Measurements from ENCODE around the gene DNAH10. TPM values are rescaled to one million over a fixed set of nuclear protein-coding genes. Genes with fewer than 3 reads are reported as not detected.

Gene DNAH10
- total RNA-seq, 1 donor from 2014 or later: not detected

DNA sequence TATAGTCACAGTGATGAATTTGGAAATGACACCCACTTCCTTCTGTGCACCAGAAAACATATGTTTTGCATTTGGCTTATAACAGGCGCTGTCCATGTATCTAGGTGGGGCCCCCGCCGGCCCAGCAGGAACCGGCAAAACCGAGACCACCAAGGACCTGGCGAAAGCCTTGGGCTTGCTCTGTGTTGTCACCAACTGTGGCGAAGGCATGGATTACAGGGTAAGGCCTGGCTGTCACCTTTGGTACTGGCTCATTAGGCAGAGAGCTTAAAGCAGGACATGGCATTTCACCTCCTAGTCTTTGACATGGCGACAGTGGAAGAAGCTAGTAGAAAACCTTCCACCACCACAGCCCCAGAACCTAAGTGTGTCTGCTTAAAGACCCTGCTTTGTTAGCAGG lies 85.8 kb downstream of the DNAH10 start:
- Histone ChIP-seq H3K27me3 (ENCODE audit: low read depth) (peaks cover 31% of the 10 kb centered on the region), H3K36me3 (no peaks in the 10 kb centered on the region), H3K4me1 (no peaks in the 10 kb centered on the region), H3K27ac (replicated peaks) (no peak overlapping the region), H3K4me3 (no peak overlapping the region), H3K9me3 (replicated peaks) (no peaks in the 10 kb centered on the region)
- intact Hi-C loops (cut with micrococcal nuclease): no loop called here
- no peak for DNase-seq
- TF ChIP-seq, protein P1, sequence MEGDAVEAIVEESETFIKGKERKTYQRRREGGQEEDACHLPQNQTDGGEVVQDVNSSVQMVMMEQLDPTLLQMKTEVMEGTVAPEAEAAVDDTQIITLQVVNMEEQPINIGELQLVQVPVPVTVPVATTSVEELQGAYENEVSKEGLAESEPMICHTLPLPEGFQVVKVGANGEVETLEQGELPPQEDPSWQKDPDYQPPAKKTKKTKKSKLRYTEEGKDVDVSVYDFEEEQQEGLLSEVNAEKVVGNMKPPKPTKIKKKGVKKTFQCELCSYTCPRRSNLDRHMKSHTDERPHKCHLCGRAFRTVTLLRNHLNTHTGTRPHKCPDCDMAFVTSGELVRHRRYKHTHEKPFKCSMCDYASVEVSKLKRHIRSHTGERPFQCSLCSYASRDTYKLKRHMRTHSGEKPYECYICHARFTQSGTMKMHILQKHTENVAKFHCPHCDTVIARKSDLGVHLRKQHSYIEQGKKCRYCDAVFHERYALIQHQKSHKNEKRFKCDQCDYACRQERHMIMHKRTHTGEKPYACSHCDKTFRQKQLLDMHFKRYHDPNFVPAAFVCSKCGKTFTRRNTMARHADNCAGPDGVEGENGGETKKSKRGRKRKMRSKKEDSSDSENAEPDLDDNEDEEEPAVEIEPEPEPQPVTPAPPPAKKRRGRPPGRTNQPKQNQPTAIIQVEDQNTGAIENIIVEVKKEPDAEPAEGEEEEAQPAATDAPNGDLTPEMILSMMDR (IDR thresholded peaks at IDR 0.05; ENCODE audit: borderline replicate concordance): no peak

DNA sequence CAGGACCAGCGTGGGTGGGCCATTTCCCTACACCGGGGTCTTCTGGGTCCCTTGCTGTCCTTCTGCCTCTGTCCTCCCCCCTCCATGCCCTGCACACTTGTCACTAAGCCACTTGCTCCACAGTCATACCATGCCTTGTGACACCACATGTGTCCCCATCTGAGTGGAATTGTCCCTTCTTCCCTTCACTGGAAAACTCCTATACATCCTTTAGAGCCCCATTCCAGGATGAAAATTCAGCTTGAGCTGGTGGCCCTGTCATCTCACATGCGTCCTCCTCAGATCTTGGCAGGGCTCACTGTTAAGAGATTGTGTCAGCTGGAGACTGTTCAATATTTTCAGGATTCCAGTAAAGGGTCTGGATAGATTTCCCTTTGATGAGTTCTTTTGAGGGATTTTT lies 87.4 kb downstream of the DNAH10 start:
- TF ChIP-seq, protein P1 (IDR thresholded peaks at IDR 0.05; ENCODE audit: borderline replicate concordance): no peak
- DNase-seq: no peak
- intact Hi-C loops (cut with micrococcal nuclease): no loop called here

DNA sequence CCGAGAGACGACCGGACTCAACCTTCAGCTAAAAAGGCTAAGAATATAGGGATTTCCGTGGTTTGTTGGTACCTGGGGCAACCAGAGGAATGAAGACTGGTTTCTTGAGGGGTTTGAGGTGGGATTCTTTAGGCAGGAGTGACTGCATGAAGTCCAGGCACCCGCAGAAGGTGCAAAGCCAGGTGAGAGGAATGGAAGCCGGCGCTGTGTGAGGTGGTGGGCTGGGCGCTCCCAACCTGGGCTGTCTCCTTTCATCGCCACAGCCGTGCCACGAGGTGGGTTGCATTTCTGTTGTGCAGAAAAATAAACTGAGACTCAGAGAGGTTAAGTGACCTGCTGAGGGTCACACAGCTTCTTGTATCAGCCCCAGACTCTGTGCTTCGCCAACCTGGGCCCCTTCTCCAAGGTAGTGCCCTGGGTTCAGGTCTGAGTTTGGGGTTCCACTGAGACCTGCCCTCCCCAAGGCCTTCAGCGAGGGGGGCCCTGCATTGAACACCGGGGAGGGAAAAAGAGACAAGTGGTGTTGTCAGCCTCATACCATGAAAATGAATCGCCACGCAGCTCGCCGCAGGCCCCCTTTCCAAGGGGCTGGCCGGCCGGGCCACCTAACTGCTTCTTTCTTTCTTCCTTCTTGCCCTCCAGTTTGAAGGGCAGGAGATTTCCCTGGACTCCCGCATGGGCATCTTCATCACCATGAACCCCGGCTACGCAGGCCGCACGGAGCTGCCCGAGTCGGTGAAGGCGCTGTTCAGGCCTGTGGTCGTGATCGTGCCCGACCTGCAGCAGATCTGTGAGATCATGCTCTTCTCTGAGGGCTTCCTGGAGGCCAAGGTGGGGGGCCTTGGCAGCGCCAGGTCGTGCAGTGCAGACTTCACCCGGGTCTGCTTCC lies 88.4 kb downstream of the DNAH10 start:
- Histone ChIP-seq H3K4me1 (no peaks in the 10 kb centered on the region), H3K36me3 (no peaks in the 10 kb centered on the region), H3K27ac (replicated peaks) (no peak overlapping the region), H3K4me3 (no peak overlapping the region), H3K27me3 (ENCODE audit: low read depth) (peaks cover 39% of the 10 kb centered on the region), H3K9me3 (replicated peaks) (no peaks in the 10 kb centered on the region)
- TF ChIP-seq, protein P1 (IDR thresholded peaks at IDR 0.05; ENCODE audit: borderline replicate concordance): no peak
- intact Hi-C loops (cut with micrococcal nuclease): no loop called here
- DNase-seq: no peak

More for the DNA sequence above, 87.4 kb downstream of the DNAH10 start:
- Histone ChIP-seq H3K27me3 (ENCODE audit: low read depth) (peaks cover 29% of the 10 kb centered on the region), H3K27ac (replicated peaks) (no peak overlapping the region), H3K36me3 (no peaks in the 10 kb centered on the region), H3K9me3 (replicated peaks) (no peaks in the 10 kb centered on the region), H3K4me3 (no peak overlapping the region), H3K4me1 (no peaks in the 10 kb centered on the region)

DNA sequence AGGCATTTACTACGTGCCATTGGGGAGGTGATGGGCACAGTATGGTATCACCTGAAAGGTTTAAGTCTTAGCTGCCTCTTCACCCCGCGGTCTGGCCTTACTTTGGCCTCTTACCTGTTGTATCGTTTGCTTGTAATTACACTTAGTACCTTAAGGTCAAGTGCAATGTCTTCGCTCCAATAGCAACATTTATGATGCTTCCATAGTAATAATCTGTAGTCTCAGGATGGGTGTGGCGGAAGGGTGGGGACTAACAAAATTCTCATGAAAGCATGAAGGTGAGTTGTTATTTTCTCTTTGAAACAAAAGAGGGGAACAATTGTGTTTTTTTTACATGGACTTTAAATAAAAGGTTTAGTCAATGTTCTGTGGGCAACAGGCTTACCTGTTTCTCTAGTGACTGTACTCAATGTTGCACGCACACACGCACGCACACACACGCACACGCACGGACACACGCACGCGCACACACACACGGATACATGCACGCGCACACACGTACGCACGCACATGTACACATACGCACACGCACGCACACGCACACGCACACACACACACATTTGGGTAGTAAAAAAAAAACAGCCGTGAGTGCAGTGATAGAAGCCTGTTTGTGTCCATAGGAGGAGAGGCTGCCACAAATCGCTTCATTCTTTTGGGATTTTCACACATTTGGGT lies 91.4 kb downstream of the DNAH10 start:
- Histone ChIP-seq H3K27me3 (ENCODE audit: low read depth) (peaks cover 65% of the 10 kb centered on the region), H3K36me3 (no peaks in the 10 kb centered on the region), H3K27ac (replicated peaks) (no peak overlapping the region), H3K9me3 (replicated peaks) (no peaks in the 10 kb centered on the region), H3K4me3 (no peak overlapping the region), H3K4me1 (no peaks in the 10 kb centered on the region)
- intact Hi-C loops (cut with micrococcal nuclease): no loop called here
- DNase-seq: no peak
- TF ChIP-seq, protein P1 (IDR thresholded peaks at IDR 0.05; ENCODE audit: borderline replicate concordance): no peak

DNA sequence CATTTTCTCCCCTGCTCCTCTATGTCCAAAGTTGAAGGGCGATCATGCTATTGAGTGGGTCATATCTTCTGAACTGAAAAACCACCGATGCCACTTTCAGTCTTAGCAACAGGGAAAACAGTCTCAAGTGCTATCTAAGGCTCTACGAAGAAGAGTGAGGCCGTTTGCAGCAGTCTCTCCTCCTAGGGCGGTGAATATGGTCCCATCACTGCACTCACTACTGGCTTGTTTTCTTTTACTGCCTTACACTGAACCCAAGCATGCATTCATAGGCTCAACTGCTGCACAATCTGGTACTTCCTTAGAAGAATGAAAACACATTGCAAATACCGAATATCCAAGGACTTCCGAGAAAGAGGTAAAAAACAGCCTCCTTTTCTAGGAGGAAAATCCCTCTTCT lies 92.1 kb downstream of the DNAH10 start:
- TF ChIP-seq, protein P1 (IDR thresholded peaks at IDR 0.05; ENCODE audit: borderline replicate concordance): no peak

More for the DNA sequence above, 92.1 kb downstream of the DNAH10 start:
- DNase-seq: no peak
- H3K27me3 ChIP-seq (ENCODE audit: low read depth): peaks cover 72% of the 10 kb centered on the region
- H3K4me1 ChIP-seq: no peaks in the 10 kb centered on the region
- no peak overlapping the region for H3K4me3 ChIP-seq
- no peaks in the 10 kb centered on the region for H3K9me3 ChIP-seq (replicated peaks)
- intact Hi-C loops (cut with micrococcal nuclease): no loop called here
- no peak overlapping the region for H3K27ac ChIP-seq (replicated peaks)
- H3K36me3 ChIP-seq: no peaks in the 10 kb centered on the region
